Central memory CD8-positive, alpha-beta T cell (primary cell): ENCODE measurements around the gene CC2D2A.
"Not testable (repeated sequence)": the region's sequence is repeated elsewhere in the genome, so short reads cannot be mapped to it uniquely, and the experiment has no call there.

ENCODE experiments used
- ATAC-seq: fragments of 150-1000 bp; cut with Tn5 transposase; replicated peaks from 2 replicates; pipeline ENCODE4 v1.10.0; 2022; ENCODE audit warnings: mild to moderate bottlenecking, moderate FRiP score, moderate number of reproducible peaks; ENCODE audit not compliant: poor library complexity, severe bottlenecking; ENCODE audit errors: extremely low read depth
- DNase-seq, 2 donors: peaks; one replicate each; pipeline ENCODE4 v3.0.0; 2021; ENCODE audit warnings: low spot score in 2 of 2
- H3K27ac Mint-ChIP-seq: one replicate; pipeline ENCODE4 v1.8.0; 2022; ENCODE audit warnings: low read depth, mild to moderate bottlenecking, moderate library complexity, mixed read lengths
- H3K27me3 Mint-ChIP-seq: one replicate; pipeline ENCODE4 v1.8.0; 2022; ENCODE audit warnings: mixed read lengths
- H3K36me3 Mint-ChIP-seq: one replicate; pipeline ENCODE4 v1.8.0; 2022; ENCODE audit warnings: mild to moderate bottlenecking, moderate library complexity, mixed read lengths; ENCODE audit not compliant: insufficient read depth
- H3K4me1 Mint-ChIP-seq: one replicate; pipeline ENCODE4 v1.8.0; 2022; ENCODE audit warnings: mixed read lengths
- H3K4me3 Mint-ChIP-seq: one replicate; pipeline ENCODE4 v1.8.0; 2022; ENCODE audit warnings: mild to moderate bottlenecking, moderate library complexity, mixed read lengths
- H3K9me3 Mint-ChIP-seq: one replicate; pipeline ENCODE4 v1.8.0; 2022; ENCODE audit warnings: mixed read lengths

The CC2D2A gene

GRCh38 chr4:15587649-15588048 is 118.0 kb downstream of the CC2D2A start:
- peaks cover 2% of the 10 kb centered on the region for H3K36me3 Mint-ChIP-seq
- no peak for ATAC-seq
- H3K27me3 Mint-ChIP-seq: no peaks in the 10 kb centered on the region
- H3K9me3 Mint-ChIP-seq: no peaks in the 10 kb centered on the region
- H3K27ac Mint-ChIP-seq: no peak overlapping the region
- no peak overlapping the region for H3K4me3 Mint-ChIP-seq
- peaks cover 5% of the 10 kb centered on the region for H3K4me1 Mint-ChIP-seq
- DNase-seq: no peak

- no peaks in the 10 kb centered on the region for H3K9me3 Mint-ChIP-seq
Measured at GRCh38 chr4:15592799-15593198, 123.1 kb downstream of the CC2D2A start.

GRCh38 chr4:15598644-15599043 is 129.0 kb downstream of the CC2D2A start:
- H3K27me3 Mint-ChIP-seq: no peaks in the 10 kb centered on the region
- DNase-seq (no peak), ATAC-seq (no peak)
- H3K9me3 Mint-ChIP-seq: no peaks in the 10 kb centered on the region
- H3K4me3 Mint-ChIP-seq: no peak overlapping the region
- no peak overlapping the region for H3K27ac Mint-ChIP-seq
- H3K36me3 Mint-ChIP-seq: peaks cover 8% of the 10 kb centered on the region
- H3K4me1 Mint-ChIP-seq: no peaks in the 10 kb centered on the region

More at GRCh38 chr4:15592799-15593198, 123.1 kb downstream of the CC2D2A start:
- no peak overlapping the region for H3K4me3 Mint-ChIP-seq
- no peaks in the 10 kb centered on the region for H3K27me3 Mint-ChIP-seq
- ATAC-seq (no peak), DNase-seq (no peak)
- H3K36me3 Mint-ChIP-seq: peaks cover 2% of the 10 kb centered on the region
- H3K27ac Mint-ChIP-seq: no peak overlapping the region
- H3K4me1 Mint-ChIP-seq: no peaks in the 10 kb centered on the region

- H3K36me3 Mint-ChIP-seq: peaks cover 12% of the 10 kb centered on the region
- no peaks in the 10 kb centered on the region for H3K4me1 Mint-ChIP-seq
- ATAC-seq (no peak), DNase-seq (no peak)
- H3K4me3 Mint-ChIP-seq: no peak overlapping the region
- H3K9me3 Mint-ChIP-seq: no peaks in the 10 kb centered on the region
- no peak overlapping the region for H3K27ac Mint-ChIP-seq
- no peaks in the 10 kb centered on the region for H3K27me3 Mint-ChIP-seq
Measured at GRCh38 chr4:15600176-15600575, 130.5 kb downstream of the CC2D2A start.

- Mint-ChIP-seq H3K4me3 (no peak overlapping the region), H3K27ac (no peak overlapping the region), H3K36me3 (peaks cover 18% of the 10 kb centered on the region), H3K4me1 (no peaks in the 10 kb centered on the region), H3K9me3 (no peaks in the 10 kb centered on the region), H3K27me3 (no peaks in the 10 kb centered on the region)
- DNase-seq (no peak), ATAC-seq (no peak)
Measured at GRCh38 chr4:15601862-15602261, 132.2 kb downstream of the CC2D2A start.

- H3K27ac Mint-ChIP-seq: no peak overlapping the region
- H3K4me1 Mint-ChIP-seq: no peaks in the 10 kb centered on the region
- no peak overlapping the region for H3K4me3 Mint-ChIP-seq
- DNase-seq: no peak
- H3K36me3 Mint-ChIP-seq: peaks cover 22% of the 10 kb centered on the region
- H3K9me3 Mint-ChIP-seq: no peaks in the 10 kb centered on the region
- ATAC-seq: no peak
- H3K27me3 Mint-ChIP-seq: no peaks in the 10 kb centered on the region
Measured at GRCh38 chr4:15605537-15605936, 135.9 kb downstream of the CC2D2A start.

- Mint-ChIP-seq H3K27me3 (no peaks in the 10 kb centered on the region), H3K4me1 (peaks cover 17% of the 10 kb centered on the region), H3K27ac (no peak overlapping the region), H3K36me3 (peaks cover 8% of the 10 kb centered on the region), H3K9me3 (no peaks in the 10 kb centered on the region), H3K4me3 (no peak overlapping the region)
- no peak for DNase-seq
- ATAC-seq: no peak
Measured at GRCh38 chr4:15610855-15611254, 141.2 kb downstream of the CC2D2A start.

- DNase-seq (no peak), ATAC-seq (no peak)
- Mint-ChIP-seq H3K9me3 (no peaks in the 10 kb centered on the region), H3K4me3 (no peak overlapping the region), H3K27me3 (no peaks in the 10 kb centered on the region), H3K36me3 (peaks cover 5% of the 10 kb centered on the region), H3K4me1 (peaks cover 27% of the 10 kb centered on the region), H3K27ac (no peak overlapping the region)
Measured at GRCh38 chr4:15612136-15612535, 142.5 kb downstream of the CC2D2A start.

- H3K27me3 Mint-ChIP-seq, H3K27ac Mint-ChIP-seq, H3K36me3 Mint-ChIP-seq, H3K9me3 Mint-ChIP-seq, DNase-seq, ATAC-seq, H3K4me3 Mint-ChIP-seq: not testable (repeated sequence)
- peaks cover 37% of the 10 kb centered on the region for H3K4me1 Mint-ChIP-seq
Measured at GRCh38 chr4:15614891-15615290, 145.2 kb downstream of the CC2D2A start.

GRCh38 chr4:15617407-15617806 is 147.7 kb downstream of the CC2D2A start:
- H3K4me1 Mint-ChIP-seq: peaks cover 50% of the 10 kb centered on the region
- H3K27me3 Mint-ChIP-seq, ATAC-seq, DNase-seq, H3K4me3 Mint-ChIP-seq, H3K27ac Mint-ChIP-seq, H3K36me3 Mint-ChIP-seq: not testable (repeated sequence)
- H3K9me3 Mint-ChIP-seq: peaks cover 11% of the 10 kb centered on the region

GRCh38 chr4:15636818-15637217 is 167.1 kb downstream of the CC2D2A start:
- Mint-ChIP-seq H3K27me3 (no peaks in the 10 kb centered on the region), H3K4me3 (no peak overlapping the region), H3K4me1 (peaks cover 6% of the 10 kb centered on the region), H3K27ac (no peak overlapping the region), H3K9me3 (no peaks in the 10 kb centered on the region), H3K36me3 (peaks cover 47% of the 10 kb centered on the region)
- no peak for ATAC-seq
- no peak for DNase-seq

- ATAC-seq: no peak
- Mint-ChIP-seq H3K4me1 (peaks cover 16% of the 10 kb centered on the region), H3K36me3 (peaks cover 45% of the 10 kb centered on the region), H3K27me3 (no peaks in the 10 kb centered on the region), H3K27ac (no peak overlapping the region), H3K4me3 (no peak overlapping the region), H3K9me3 (no peaks in the 10 kb centered on the region)
- no peak for DNase-seq
Measured at GRCh38 chr4:15638418-15638817, 168.7 kb downstream of the CC2D2A start.

- H3K27ac Mint-ChIP-seq: no peak overlapping the region
- no peak for DNase-seq
- H3K4me1 Mint-ChIP-seq: peaks cover 44% of the 10 kb centered on the region
- H3K27me3 Mint-ChIP-seq: no peaks in the 10 kb centered on the region
- ATAC-seq: no peak
- H3K4me3 Mint-ChIP-seq: no peak overlapping the region
- no peaks in the 10 kb centered on the region for H3K9me3 Mint-ChIP-seq
- peaks cover 14% of the 10 kb centered on the region for H3K36me3 Mint-ChIP-seq
Measured at GRCh38 chr4:15648600-15648999, 178.9 kb downstream of the CC2D2A start.
